Measurements from ENCODE around the gene C4orf36.
"Not testable (repeated sequence)": the region's sequence is repeated elsewhere in the genome, so short reads cannot be mapped to it uniquely, and the experiment has no call there.

C4orf36 gene

GRCh38 chr4:86917212-86918039, 25.2 kb upstream of the C4orf36 start:
- DNase-seq (ENCODE audit: low read depth in 2 of 2) = no peak

GRCh38 chr4:86916392-86916791, 24.2 kb upstream of the C4orf36 start:
- no peak for DNase-seq (ENCODE audit: low read depth in 2 of 2)

GRCh38 chr4:86910820-86911684, 18.8 kb upstream of the C4orf36 start:
- no peak for DNase-seq (ENCODE audit: low read depth in 2 of 2)

GRCh38 chr4:86910369-86910768, 18.1 kb upstream of the C4orf36 start:
- no peak for DNase-seq (ENCODE audit: low read depth in 2 of 2)

GRCh38 chr4:86909546-86910295, 17.5 kb upstream of the C4orf36 start:
- no peak for DNase-seq (ENCODE audit: low read depth in 2 of 2)

- no peak for DNase-seq (ENCODE audit: low read depth in 2 of 2)
Observed at GRCh38 chr4:86908251-86908657, 16.0 kb upstream of the C4orf36 start.

- no peak for DNase-seq (ENCODE audit: low read depth in 2 of 2)
Observed at GRCh38 chr4:86901864-86902263, 9.6 kb upstream of the C4orf36 start.

- DNase-seq (ENCODE audit: low read depth in 2 of 2) = no peak
Observed at GRCh38 chr4:86898562-86898961, 6.3 kb upstream of the C4orf36 start.

GRCh38 chr4:86896596-86896995, 4.4 kb upstream of the C4orf36 start:
- DNase-seq (ENCODE audit: low read depth in 2 of 2) = no peak

GRCh38 chr4:86895692-86896488, 3.7 kb upstream of the C4orf36 start:
- DNase-seq (ENCODE audit: low read depth in 2 of 2) = no peak

- DNase-seq (ENCODE audit: low read depth in 2 of 2) = no peak
Observed at GRCh38 chr4:86894455-86894854, 2.2 kb upstream of the C4orf36 start.

GRCh38 chr4:86893136-86893535, 914 bp upstream of the C4orf36 start:
- no peak for DNase-seq (ENCODE audit: low read depth in 2 of 2)

- no peak for DNase-seq (ENCODE audit: low read depth in 2 of 2)
Observed at GRCh38 chr4:86892636-86892960, 376 bp upstream of the C4orf36 start.

GRCh38 chr4:86890790-86891189, 1.4 kb downstream of the C4orf36 start:
- no peak for DNase-seq (ENCODE audit: low read depth in 2 of 2)

- DNase-seq (ENCODE audit: low read depth in 2 of 2) = no peak
Observed at GRCh38 chr4:86879641-86880040, 12.6 kb downstream of the C4orf36 start.

GRCh38 chr4:86878640-86879039, 13.6 kb downstream of the C4orf36 start:
- DNase-seq (ENCODE audit: low read depth in 2 of 2) = no peak

- DNase-seq (ENCODE audit: low read depth in 2 of 2) = no peak
Observed at GRCh38 chr4:86876894-86877685, 15.1 kb downstream of the C4orf36 start.

- not testable (repeated sequence) for DNase-seq (ENCODE audit: low read depth in 2 of 2)
Observed at GRCh38 chr4:86875436-86875835, 16.8 kb downstream of the C4orf36 start.

GRCh38 chr4:86872135-86872534, 20.1 kb downstream of the C4orf36 start:
- DNase-seq (ENCODE audit: low read depth in 2 of 2) = no peak

GRCh38 chr4:86870442-86871069, 21.7 kb downstream of the C4orf36 start:
- DNase-seq (ENCODE audit: low read depth in 2 of 2) = no peak
